Fibroblast of skin of right biceps (primary cell): ENCODE results near the gene MPC2.
"Not testable (repeated sequence)": the region's sequence is repeated elsewhere in the genome, so short reads cannot be mapped to it uniquely, and the experiment has no call there.

Experiments used
- DNase-seq: peaks from one replicate; pipeline ENCODE4 v3.0.0-alpha.2; 2013

MPC2 gene

DNA sequence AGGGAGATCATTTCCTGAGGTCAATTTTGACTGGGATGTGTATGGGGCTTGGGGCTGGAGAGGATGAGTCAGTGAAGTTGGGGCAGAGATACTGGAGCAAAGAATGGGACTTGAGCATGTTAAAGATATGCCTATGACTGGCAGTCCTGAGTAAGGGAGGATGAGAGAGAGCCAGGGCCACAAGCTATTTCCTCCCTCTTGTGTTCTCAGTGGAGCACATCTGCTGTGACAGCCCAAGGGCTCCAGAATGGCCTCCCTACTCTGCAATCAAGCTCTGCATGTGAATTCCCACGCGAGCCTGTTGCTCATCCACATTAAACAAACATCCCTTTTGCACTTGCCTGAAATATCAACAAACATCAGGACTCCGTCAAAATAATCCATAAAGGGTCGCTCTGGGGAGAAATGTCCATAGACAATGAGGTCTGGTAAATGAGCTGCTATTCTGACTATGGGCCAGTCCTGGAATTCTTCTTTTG lies 32.2 kb downstream of the MPC2 start:
- peak; percentile 76 for DNase-seq

DNA sequence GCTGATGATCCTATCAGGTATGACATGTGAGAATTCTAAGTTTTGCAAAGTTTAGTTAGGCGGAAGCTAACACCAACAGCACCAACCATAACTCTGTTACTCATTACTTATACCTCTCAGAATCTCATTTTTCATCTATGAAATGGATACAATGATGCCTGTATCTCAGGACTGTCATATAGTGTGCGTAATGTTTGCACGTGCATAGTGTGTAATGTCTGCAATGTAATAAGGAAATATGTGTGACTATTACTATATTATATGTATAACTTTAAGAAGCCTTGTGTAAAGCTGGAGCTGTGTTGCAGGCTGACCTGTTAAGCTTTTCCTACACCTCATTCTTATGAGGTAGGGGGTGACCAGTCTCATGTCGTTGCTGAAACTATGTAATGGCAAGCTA lies 36.0 kb downstream of the MPC2 start:
- DNase-seq, result no peak

DNA sequence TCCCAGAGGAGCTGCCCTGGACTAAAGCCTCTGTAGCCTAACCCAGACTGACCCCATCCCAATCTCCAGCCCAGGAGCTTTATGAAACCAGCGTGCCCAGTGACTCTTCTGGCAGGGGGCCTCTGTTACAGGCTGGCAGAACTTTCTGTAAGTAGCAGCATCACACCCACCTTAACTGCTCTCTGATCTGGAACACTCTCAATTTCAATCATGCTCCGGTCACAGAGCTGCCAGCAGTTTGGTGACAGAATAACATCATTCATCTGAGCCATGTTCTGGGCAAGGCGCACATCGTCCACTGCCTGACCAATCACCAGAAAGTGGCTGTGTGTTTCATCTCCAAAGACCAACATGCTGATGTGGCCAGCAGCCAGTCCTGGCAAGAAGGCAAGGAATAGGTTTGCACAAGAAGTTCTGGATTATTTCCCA lies 37.6 kb downstream of the MPC2 start:
- peak; percentile 12 for DNase-seq

DNA sequence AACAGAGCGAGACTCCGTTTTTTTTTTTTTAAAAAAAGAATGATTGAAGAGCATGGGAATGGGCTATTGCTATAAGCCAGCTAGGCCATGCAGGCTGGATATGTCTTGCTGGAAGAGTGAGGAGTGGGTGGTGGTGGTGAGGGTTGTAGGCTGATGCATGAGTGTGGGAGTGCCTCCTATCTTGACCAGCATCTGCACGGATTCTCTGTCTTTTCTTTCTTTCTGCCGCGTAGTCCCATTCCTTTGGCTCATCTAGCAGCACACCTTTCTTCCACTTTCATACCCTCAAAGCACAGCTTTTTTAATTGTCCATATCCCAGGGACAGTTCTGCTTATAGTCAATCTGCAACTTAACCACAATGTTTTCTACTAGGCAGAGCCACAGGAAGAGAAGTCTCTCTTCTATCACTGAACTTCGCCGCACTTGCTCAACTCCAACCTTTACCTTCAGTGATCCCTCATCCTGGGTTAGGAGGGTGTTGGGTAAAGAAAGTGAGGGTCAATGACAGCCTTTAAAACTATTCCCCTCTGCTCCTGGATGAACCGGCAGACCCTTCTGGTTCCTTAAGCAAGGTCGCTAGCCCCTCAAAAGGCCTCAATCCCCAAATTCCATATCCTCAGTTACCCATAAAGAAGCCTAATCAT lies 38.2 kb downstream of the MPC2 start:
- no peak for DNase-seq

DNA sequence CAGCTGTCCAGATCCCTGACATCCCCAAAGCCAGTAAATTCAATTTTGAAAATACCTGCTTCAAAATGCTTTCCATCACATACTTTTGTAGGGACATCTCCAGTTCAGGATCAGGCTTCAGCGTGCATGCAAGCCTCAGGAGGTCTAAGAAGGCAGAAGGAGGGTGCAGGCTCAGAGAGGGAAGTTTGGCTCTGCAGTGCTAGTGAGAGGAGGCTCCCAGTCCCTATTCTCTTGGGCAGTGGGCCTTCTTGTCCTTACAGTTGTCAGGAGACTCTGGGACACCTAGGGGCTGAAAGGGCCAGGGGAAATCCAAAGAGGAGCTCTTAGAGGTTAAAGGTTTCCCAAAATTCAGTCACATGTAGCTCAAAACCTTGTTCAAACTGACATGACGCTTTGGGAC lies 43.1 kb downstream of the MPC2 start:
- DNase-seq, result no peak

DNA sequence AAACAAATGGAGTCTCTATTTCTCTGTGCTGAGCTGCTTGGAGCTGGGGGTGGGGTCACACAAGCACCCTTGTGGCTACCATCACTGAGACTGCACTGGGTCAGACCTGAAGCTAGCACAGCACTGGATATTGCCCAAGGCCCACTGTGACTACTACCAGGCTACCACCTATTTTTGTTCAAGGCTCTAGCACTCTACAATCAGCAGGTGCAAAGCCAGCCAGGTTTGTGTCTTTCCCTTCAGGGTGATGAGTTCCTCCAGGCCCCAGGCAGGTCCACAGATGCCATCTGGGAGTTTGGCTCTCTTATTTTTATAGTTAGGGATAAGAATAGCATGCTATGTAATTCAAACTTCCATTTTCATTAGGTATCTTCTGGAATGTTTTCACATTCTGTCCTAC lies 46.5 kb downstream of the MPC2 start:
- DNase-seq, result no peak

DNA sequence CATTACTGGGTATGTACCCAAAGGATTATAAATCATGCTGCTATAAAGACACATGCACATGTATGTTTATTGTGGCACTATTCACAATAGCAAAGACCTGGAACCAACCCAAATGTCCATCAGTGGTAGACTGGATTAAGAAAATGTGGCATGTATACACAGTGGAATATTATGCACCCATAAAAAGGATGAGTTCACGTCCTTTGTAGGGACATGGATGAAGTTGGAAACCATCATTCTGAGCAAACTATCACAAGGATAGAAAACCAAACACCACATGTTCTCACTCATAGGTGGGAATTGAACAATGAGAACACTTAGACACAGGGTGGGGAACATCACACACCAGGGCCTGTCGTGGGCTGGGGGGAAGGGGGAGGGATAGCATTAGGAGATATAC lies 49.7 kb downstream of the MPC2 start:
- not testable (repeated sequence) for DNase-seq

DNA sequence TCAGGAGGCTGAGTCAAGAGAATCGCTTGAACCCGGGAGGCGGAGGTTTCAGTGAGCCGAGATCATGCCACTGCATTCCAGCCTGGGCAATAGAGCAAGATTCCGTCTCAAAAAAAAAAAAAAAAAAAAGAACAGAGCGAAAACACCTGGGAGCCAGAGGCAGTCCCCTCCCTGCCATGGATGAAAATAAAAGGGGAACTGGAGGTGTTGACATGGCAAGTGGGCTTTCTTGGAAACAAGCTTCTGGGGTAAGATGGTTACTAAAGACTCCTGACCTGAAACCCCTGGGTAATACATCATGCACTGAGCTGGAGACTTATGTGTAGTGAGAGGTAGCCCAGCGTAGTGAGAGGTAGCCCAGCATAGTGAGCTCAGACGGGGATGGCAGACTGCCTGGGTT lies 54.5 kb downstream of the MPC2 start:
- DNase-seq, result no peak

DNA sequence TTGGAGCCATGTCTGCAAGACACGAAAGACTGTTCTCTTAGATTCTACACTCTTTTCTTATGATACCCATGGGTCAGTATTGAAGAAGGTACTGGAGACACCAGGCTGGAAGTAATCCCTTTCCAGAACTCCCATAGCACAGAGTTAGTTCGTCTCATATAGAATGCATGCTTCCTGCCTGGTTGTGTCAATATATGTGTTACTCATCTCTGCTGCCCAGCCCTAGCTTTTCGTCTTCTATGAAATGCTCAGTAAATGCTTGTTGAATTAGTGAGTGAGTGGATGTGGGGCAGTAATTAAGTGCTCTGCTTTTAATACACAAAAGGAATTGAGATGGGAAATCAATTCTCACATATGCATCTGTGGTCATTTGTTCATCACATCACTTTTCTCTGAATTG lies 55.1 kb downstream of the MPC2 start:
- DNase-seq, result peak; percentile 45

DNA sequence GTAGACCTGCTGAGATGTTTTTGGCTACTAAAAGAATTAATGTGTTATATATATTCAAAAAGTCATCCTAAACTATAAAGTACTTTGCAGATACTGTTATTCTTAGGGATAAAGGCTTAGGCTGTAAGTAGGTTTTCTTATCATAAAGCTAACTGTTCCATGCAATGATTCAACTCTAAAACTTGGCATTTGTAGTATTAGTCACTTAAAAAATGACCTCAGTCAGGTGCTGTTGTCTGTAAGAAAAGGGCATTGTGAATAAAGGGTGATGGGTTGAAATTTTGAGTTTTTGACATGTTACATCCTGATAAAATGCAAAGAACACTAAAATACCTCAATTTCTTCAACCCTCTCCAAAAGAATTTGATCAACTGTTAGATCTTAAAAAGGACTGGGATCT lies 55.8 kb downstream of the MPC2 start:
- DNase-seq, result peak; percentile 21

DNA sequence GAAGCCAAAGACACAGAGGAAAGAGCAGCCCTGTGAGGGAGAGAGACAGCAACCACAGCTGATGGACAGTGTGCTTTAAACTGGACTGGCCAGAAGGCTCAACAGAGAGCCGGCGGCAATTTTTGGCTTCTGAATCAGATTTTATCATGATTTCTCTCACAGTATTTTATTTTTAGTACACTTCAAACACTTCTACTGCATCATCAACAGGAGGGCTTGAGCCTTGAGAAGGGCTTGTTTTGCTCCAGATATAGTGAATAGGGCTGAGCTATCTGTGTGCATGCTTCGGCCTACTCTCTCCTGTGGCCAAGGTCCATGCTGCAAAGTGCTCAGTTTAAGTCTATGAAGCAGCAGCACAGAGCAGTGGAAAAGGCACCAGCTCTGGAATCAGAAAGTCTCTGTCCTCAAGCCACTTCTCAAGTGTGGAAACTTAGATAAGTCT lies 56.3 kb downstream of the MPC2 start:
- DNase-seq, result no peak

DNA sequence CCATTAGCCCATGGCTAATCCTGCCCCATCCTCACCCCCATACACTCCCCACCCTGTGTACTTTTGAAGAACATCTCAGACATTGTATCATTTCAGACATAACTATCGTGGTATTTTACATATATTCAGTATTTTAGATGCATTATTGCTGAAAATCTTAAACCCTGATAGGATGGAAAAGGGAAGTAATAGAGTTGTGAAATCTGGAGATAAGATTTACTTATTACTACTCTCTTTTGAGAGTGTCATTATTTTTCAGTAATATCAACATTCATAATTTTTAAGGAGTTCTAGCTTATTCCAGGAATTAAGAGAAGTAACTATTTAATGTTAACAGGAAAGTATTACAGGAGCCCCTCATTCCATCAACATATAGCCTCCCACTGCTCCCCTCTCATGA lies 57.4 kb downstream of the MPC2 start:
- DNase-seq, result no peak

DNA sequence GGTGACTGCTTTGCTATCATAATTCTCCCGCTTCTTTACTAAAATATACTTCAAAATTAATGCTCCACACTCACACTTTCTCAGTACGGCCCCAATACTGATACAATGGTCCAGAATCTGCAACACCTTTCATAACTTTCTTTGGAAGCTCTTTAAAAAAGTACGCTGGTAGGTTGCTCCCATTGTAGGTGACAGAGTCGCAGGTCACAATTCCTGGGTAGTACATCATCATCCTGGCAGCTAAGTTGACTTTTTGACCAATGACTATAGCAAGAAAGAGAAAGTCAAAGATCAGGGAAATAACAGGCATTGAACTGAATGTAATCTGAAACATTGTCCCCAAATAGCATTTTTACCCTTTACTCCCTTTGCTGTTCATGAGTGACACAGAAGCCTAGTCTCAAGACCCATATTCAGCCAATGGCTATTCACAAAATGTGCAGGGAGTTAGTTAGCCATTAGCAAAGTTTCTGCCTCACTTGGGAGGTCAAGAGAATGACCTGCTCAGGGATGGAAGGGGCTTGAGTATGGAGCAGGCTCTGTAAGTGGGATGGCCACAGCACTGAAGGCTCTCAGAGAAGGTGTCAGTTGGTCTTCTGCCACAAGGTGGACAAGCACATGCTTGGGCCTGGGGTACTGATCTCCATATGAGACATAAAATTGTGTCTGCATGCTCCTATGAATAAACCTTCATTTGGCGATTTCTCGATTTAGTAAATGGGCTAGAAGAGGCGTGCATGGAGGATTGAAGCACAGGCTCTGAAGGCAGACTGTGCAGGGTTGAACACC lies 58.3 kb downstream of the MPC2 start:
- no peak for DNase-seq

DNA sequence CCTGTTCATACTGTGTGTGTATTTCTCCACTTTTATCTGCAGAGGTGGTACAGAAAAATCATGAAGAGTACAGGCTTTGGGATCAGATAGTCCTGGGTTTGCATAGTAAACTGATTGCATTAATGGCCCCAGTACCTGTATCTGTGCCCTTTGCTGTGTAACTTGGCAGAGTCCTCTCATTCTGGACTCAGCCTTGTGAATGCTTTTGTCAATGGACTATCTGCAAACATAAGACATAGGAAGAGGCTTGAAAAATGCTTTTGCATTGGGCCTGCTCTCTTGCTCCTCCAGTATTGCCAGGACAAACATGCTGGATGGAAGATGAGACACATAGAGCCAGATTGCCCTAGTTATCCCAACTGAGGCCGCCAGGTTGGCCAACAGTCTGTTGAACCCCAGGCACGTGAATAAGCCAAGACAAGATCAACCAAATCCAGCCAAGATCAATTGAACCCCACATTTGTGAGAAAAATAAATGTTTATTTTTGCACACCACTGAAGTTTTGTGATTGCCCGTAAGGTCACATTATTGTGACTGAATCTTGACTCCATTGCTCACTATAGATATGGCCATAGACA lies 60.2 kb downstream of the MPC2 start:
- no peak for DNase-seq

DNA sequence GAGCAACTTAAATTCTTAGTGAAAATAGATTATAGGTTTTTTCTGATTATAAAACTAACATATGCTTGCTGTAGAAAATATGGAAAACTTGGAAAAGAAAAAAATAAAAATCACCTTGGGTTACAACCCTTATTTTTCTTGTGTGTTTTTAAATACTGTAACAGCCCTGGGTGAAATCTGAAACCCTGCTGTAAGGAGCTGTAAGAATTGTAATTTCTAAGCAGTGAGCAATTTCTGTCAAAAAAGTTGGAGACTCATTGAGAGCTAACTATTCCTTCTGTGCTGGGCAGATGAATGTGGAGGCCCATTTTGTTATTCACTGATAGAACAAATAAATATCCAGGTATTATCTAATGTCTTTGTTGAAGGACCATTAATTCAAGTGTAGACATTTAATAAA lies 65.5 kb downstream of the MPC2 start:
- DNase-seq, result peak; percentile 30

DNA sequence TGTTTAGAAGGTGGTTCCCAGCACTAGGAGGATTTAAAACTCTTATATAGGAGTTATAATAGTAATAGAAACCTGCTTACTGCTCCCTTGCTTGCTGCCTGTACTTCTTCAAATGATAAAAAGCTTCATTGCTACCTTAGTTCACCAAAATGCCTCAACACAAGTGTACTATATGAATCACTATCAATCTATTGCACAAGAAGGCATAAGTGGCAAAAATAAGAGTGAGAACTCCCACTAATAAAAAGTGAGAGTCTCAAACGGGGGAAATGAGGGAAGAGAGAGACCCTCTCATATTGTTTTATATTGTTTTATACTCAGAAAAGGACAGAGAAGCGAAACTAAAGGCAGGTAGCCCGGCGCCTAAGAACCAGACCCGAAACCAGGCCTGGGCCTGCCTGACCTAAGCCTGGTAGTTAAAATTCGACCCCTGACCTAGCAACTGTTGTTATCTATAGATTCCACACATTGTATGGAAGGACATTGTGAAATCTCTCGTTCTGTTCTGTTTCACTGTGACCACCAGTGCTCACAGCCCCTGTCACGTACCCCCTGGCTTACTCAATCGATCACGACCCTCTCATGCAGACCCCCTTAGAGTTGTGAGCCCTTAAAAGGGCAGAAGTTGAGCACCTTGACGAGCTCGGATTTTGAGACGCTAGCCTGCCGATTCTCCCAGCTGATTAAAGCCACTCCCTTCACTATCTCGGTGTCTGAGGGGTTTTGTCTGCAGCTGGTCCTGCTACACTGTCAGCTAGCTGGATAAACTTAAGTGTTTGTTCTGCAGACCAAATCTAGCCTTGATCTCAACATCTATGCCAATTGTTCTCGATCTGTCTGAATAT lies 67.5 kb downstream of the MPC2 start:
- not testable (repeated sequence) for DNase-seq

DNA sequence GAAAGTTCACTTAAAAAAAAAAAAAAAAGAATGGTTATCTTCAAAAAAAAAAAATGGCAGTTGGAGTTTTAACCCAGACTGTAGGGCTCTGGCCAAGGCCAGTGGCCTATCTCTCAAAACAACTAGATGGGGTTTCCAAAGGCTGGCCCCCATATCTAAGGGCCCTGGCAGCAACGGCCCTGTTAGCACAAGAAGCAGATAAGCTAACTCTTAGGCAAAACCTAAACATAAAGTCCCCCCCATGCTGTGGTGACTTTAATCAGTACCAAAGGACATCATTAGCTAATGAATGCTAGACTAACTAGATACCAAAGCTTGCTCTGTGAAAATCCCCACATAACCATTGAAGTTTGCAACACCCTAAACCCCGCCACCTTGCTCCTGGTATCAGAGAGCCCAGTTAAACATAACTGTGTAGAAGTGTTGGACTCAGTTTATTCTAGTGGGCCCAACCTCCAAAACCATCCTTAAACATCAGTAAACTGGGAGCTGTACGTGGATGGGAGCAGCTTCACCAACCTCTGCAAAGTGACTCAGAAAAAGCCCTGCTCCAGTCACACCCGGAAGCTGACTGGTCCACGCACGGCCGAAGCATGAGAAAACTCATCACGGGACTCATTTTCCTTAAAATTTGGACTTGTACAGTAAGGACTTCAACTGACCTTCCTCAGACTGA lies 70.0 kb downstream of the MPC2 start:
- DNase-seq, result not testable (repeated sequence)
